D721Med (cell line): ENCODE data around the gene PATZ1.
"Not testable (repeated sequence)": the region's sequence is repeated elsewhere in the genome, so short reads cannot be mapped to it uniquely, and the experiment has no call there.

Experiments
- DNase-seq: peaks from one replicate; pipeline ENCODE4 v3.0.0; 2011; ENCODE audit warnings: low spot score; ENCODE audit not compliant: insufficient read length
- FAIRE-seq: peaks from 2 replicates; lab custom pipeline; 2011; peaks lifted over from hg19 to GRCh38; lab: Jason Lieb, UNC
- TF ChIP-seq, protein P1 (sequence below): IDR thresholded peaks from 2 replicates; pipeline ENCODE4 v1.5.1; 2012; ENCODE audit warnings: mild to moderate bottlenecking, control low read depth; ENCODE audit not compliant: insufficient read depth; ENCODE audit errors: missing control alignments

Gene PATZ1

GRCh38 chr22:31327806-31328543 is 18.2 kb downstream of the PATZ1 start:
- FAIRE-seq (no peak), DNase-seq (no peak)
- TF ChIP-seq, protein P1, sequence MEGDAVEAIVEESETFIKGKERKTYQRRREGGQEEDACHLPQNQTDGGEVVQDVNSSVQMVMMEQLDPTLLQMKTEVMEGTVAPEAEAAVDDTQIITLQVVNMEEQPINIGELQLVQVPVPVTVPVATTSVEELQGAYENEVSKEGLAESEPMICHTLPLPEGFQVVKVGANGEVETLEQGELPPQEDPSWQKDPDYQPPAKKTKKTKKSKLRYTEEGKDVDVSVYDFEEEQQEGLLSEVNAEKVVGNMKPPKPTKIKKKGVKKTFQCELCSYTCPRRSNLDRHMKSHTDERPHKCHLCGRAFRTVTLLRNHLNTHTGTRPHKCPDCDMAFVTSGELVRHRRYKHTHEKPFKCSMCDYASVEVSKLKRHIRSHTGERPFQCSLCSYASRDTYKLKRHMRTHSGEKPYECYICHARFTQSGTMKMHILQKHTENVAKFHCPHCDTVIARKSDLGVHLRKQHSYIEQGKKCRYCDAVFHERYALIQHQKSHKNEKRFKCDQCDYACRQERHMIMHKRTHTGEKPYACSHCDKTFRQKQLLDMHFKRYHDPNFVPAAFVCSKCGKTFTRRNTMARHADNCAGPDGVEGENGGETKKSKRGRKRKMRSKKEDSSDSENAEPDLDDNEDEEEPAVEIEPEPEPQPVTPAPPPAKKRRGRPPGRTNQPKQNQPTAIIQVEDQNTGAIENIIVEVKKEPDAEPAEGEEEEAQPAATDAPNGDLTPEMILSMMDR = no peak

- FAIRE-seq (no peak), DNase-seq (no peak)
- TF ChIP-seq, protein P1 = no peak
These were observed 19.3 kb downstream of the PATZ1 start for GRCh38 chr22:31326877-31327276.

- FAIRE-seq (no peak), DNase-seq (no peak)
- TF ChIP-seq, protein P1 = no peak
These were observed 22.3 kb downstream of the PATZ1 start for GRCh38 chr22:31323578-31324550.

DNA sequence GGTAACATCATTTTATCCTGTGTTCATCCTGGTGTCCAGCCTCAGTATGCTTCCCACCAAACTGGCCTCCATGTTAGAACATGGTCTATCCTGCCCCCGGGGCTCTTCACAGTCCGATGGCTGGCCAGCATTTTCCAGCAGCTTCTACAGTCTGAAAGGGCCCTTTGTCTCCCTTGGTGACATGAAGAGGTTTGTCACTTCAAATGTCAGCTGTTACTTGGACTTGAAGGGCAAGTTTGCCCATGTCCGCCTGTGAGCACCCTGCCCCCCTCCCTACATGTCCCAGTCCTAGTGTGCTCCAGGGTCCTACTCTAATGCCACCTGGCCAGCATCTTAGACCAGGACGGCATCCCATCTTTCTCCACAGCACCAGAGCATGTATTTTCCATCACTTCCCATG is 24.7 kb downstream of the PATZ1 start:
- DNase-seq (no peak), FAIRE-seq (no peak)
- TF ChIP-seq, protein P1 = no peak

DNA sequence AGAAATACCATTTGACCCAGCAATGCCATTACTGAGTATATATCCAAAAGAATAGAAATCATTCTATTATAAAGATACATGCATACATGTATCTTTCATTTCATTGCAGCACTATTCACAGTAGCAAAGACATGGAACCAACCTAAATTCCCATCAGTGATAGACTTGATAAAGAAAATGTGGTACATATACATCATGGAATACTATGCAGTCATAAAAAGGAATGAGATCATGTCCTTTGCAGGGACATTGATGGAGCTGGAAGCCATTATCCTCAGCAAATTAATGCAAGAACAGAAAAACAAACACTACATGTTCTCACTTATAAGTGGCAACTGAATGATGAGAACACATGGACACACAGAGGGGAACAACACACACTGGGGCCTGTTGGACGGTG is 31.9 kb downstream of the PATZ1 start:
- DNase-seq, FAIRE-seq: not testable (repeated sequence)

GRCh38 chr22:31313366-31314147 is 32.6 kb downstream of the PATZ1 start:
- TF ChIP-seq, protein P1 = peak; percentile 87
- FAIRE-seq = no peak
- no peak for DNase-seq

GRCh38 chr22:31308181-31308580 is 38.0 kb downstream of the PATZ1 start:
- no peak for FAIRE-seq
- no peak for DNase-seq
- TF ChIP-seq, protein P1 = no peak
